Gastrocnemius medialis (tissue), 4 donors: ENCODE data around the gene FGF1. TPM values are rescaled to one million over a fixed set of nuclear protein-coding genes. Genes with fewer than 3 reads are reported as not detected.

Experiments used
- ATAC-seq, 2 donors: fragments of 150-250 bp; one replicate each; pipeline ENCODE4 v1.9.1; 2016
- DNase-seq, 2 donors: peaks; one replicate each; pipeline ENCODE4 v3.0.0-alpha.2; 2019
- H3K27ac ChIP-seq, 4 donors: fragments of 200-600 bp; sonication (generic); 1 replicate in 1 of 4; 2 replicates in 3 of 4; pipeline ENCODE4 v1.5.1; 2016 to 2018; ENCODE audit warnings: mild to moderate bottlenecking in 2 of 4, moderate library complexity in 1 of 4
- H3K27me3 ChIP-seq, 3 donors: fragments of 200-600 bp; sonication (generic) in 2 of 3; 1 replicate in 1 of 3; 2 replicates in 2 of 3; pipeline versions ENCODE4 v1.5.1 to v1.6.0; 2016 to 2019; ENCODE audit warnings: mild to moderate bottlenecking in 1 of 3, moderate library complexity in 1 of 3
- H3K36me3 ChIP-seq, 2 donors: fragments of 200-600 bp; sonication (generic) in 1 of 2; one replicate each; pipeline ENCODE4 v1.5.1; 2017 to 2018
- H3K4me1 ChIP-seq, 2 donors: fragments of 200-600 bp; sonication (generic) in 1 of 2; one replicate each; pipeline ENCODE4 v1.5.1; 2016 to 2017; ENCODE audit warnings: mild to moderate bottlenecking in 2 of 2
- H3K4me3 ChIP-seq, 4 donors: fragments of 200-600 bp; sonication (generic) in 3 of 4; 1 replicate in 1 of 4; 2 replicates in 3 of 4; pipeline ENCODE4 v1.5.1; 2016 to 2019; ENCODE audit warnings: mild to moderate bottlenecking in 2 of 4
- H3K9me3 ChIP-seq, 3 donors: fragments of 200-600 bp; sonication (generic) in 2 of 3; 1 replicate in 1 of 3; 2 replicates in 2 of 3; pipeline ENCODE4 v1.5.1; 2016 to 2019
- POLR2A ChIP-seq, 2 donors: fragments of 450-650 bp; IDR thresholded peaks; one replicate each; pipeline ENCODE4 v1.6.1; 2017; ENCODE audit warnings: antibody characterized with exemption in 2 of 2, mild to moderate bottlenecking in 2 of 2, moderate library complexity in 2 of 2
- in situ Hi-C, 4 donors: fragments of 200-750 bp; cut with MboI; loops; one replicate each; pipeline versions ENCODE4 v1.15.0 to v1.8.0; 2017; ENCODE audit warnings: low sequenced_read_pairs in 4 of 4
- intact Hi-C: fragments of 100-400 bp; cut with DNase I; formaldehyde crosslinking; loops from one replicate; pipeline ENCODE4 v1.15.1; 2023; ENCODE audit warnings: low total_unique reads
- total RNA-seq, 4 donors: library from RNA; depleted of rRNA; stranded (reverse); fragments of >200 nt; gene quantifications; one replicate each; pipeline versions ENCODE4 v1.1.0 to v1.2.3, GENCODE V29; 2016
- TF ChIP-seq, protein P1 (sequence below), 5 experiments: fragments of 450-650 bp in 3 of 5; fragments of 200-600 bp in 2 of 5; sonication (generic) in 2 of 5; IDR thresholded peaks in 4 of 5; conservative IDR thresholded peaks in 1 of 5; 1 replicate in 4 of 5; 2 replicates in 1 of 5; pipeline ENCODE4 v1.5.1; 2016 to 2019; ENCODE audit warnings: antibody characterized with exemption in 5 of 5, mild to moderate bottlenecking in 3 of 5, moderate library complexity in 3 of 5

Gene FGF1
- total RNA-seq, 4 donors from 2014 or later, result 0.41 to 2.1 (median 1.2) TPM

DNA sequence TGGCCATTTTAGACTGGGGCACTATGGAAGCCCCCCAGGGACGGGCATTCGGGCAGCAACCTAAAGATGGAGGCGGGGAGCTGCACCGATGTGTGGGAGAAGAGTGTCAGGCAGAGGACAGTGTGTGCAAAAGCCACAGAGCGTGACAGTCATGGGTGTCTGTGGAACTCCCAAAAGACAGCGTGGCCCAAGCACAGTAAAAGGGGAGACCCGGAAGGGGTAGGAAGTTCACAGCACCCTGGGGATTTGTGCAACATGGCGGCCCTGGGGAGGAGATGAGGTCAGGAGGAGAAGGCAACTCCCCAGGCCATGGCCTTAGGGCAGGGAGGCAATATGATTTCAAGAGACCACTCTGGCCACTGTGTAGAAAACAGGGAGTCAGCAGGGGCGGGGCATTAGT is 38.9 kb upstream of the FGF1 start:
- DNase-seq (no peak), ATAC-seq (no peak)
- Histone ChIP-seq H3K4me1 (peaks cover 2 to 14% of the 10 kb centered on the region in 2 donors), H3K9me3 (no peaks in the 10 kb centered on the region), H3K36me3 (no peaks in the 10 kb centered on the region), H3K27me3 (no peaks in the 10 kb centered on the region), H3K4me3 (no peak overlapping the region), H3K27ac (no peak overlapping the region)
- in situ Hi-C loops, result loop anchor here in 1 of 4 donors (10.0 kb wide), 1 partner anchor 150 kb away; no protein-coding TSS in a partner anchor
- TF ChIP-seq, protein P1, sequence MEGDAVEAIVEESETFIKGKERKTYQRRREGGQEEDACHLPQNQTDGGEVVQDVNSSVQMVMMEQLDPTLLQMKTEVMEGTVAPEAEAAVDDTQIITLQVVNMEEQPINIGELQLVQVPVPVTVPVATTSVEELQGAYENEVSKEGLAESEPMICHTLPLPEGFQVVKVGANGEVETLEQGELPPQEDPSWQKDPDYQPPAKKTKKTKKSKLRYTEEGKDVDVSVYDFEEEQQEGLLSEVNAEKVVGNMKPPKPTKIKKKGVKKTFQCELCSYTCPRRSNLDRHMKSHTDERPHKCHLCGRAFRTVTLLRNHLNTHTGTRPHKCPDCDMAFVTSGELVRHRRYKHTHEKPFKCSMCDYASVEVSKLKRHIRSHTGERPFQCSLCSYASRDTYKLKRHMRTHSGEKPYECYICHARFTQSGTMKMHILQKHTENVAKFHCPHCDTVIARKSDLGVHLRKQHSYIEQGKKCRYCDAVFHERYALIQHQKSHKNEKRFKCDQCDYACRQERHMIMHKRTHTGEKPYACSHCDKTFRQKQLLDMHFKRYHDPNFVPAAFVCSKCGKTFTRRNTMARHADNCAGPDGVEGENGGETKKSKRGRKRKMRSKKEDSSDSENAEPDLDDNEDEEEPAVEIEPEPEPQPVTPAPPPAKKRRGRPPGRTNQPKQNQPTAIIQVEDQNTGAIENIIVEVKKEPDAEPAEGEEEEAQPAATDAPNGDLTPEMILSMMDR (IDR thresholded peaks at IDR 0.05 in 4 of 5, conservative IDR thresholded peaks at IDR 0.05 in 1 of 5), result no peak
- TF ChIP-seq POLR2A (IDR thresholded peaks at IDR 0.05), result no peak
- intact Hi-C loops, result no loop called here

DNA sequence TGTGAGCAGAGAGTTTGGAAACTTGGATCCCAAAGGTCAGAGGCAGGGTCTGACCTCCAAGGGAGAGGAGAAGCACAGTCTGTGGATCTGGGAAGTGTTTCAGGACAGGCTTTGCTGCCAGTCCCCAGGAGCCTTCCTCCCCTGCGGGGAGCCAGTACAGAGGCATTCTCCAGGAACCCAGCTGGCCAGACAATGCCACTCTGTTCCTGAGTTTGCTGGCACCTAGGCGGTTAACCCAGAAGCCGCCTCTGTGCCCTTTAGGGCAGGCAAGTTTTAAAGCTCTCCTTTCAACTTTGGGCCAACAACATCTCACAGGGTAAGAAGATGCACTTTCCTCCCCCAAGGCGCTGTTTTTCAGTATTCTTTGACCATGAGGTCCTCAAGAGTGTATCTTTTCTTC is 37.0 kb upstream of the FGF1 start:
- ATAC-seq (no peak), DNase-seq (no peak)
- Histone ChIP-seq H3K36me3 (no peaks in the 10 kb centered on the region), H3K4me1 (peaks cover 2 to 14% of the 10 kb centered on the region in 2 donors), H3K27me3 (no peaks in the 10 kb centered on the region), H3K4me3 (no peak overlapping the region), H3K27ac (no peak overlapping the region), H3K9me3 (no peaks in the 10 kb centered on the region)
- in situ Hi-C loops, result loop anchor here in 1 of 4 donors (10.0 kb wide), 1 partner anchor 152 kb away; no protein-coding TSS in a partner anchor
- no peak for TF ChIP-seq POLR2A (IDR thresholded peaks at IDR 0.05)
- TF ChIP-seq, protein P1 (IDR thresholded peaks at IDR 0.05 in 4 of 5, conservative IDR thresholded peaks at IDR 0.05 in 1 of 5), result no peak
- intact Hi-C loops, result no loop called here

DNA sequence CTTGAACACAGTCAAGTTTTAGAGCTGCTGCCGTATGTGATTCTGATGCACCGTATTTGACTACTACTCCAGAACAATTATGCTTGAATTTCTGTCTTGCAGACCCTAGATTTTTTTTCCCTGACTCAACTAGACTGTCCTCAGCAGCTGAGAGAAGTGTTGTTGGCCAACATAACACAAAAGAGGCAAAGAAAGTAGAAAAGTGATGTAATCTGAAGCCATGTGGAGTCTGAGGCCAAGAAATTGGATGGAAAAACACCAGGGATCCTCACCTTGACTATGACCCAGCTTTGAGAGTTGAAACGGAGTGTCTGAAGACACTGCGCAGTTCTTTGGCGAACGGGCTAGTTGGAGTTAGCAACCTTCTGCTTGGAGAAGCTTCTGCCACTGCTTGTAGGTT is 36.3 kb upstream of the FGF1 start:
- no peaks in the 10 kb centered on the region for H3K27me3 ChIP-seq
- no peak for ATAC-seq
- H3K4me3 ChIP-seq, result no peak overlapping the region
- intact Hi-C loops (no loop called here), in situ Hi-C loops (loop anchor here in 1 of 4 donors (10.0 kb wide), 1 partner anchor 153 kb away; no protein-coding TSS in a partner anchor)
- TF ChIP-seq, protein P1 (IDR thresholded peaks at IDR 0.05 in 4 of 5, conservative IDR thresholded peaks at IDR 0.05 in 1 of 5), result no peak
- TF ChIP-seq POLR2A (IDR thresholded peaks at IDR 0.05), result no peak
- no peaks in the 10 kb centered on the region for H3K9me3 ChIP-seq
- no peak overlapping the region for H3K27ac ChIP-seq
- peaks cover 2 to 16% of the 10 kb centered on the region in 2 donors for H3K4me1 ChIP-seq
- no peaks in the 10 kb centered on the region for H3K36me3 ChIP-seq
- no peak for DNase-seq

DNA sequence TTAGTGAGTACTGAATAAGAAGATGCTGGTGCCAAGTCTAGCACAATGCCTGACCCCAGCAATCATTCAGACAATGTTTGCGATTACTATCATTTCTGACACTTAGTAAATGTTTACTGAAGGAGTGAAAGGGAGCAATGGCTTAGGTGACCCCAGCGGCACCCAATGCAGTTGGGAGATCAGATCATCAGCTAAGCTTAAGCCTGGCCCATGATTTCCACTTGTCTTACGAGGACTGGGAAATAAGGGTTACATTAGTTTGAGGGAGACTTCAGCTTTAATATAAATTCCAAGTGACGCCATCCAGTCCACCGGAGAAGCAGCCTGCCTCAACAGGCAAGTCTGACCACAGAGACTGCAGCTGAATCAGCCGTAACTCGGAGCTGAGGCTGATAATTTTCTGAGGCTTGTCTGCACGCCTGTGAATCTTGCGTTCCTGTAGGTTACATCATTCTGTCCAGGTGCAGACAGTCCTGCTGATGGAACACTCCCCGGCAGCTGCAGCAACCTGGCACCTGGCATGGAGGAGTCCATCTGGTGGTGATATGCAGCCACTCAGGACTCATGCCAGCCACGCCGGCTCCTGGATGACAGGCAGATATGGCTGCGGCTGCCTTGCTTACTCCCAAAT is 34.9 kb upstream of the FGF1 start:
- ATAC-seq (peak; percentile 21 to 42), DNase-seq (peak in 1 of 2 donors; percentile 52)
- in situ Hi-C loops, result loop anchor here in 1 of 4 donors (10.0 kb wide), 1 partner anchor 154 kb away; no protein-coding TSS in a partner anchor
- no peaks in the 10 kb centered on the region for H3K9me3 ChIP-seq
- H3K27ac ChIP-seq, result no peak overlapping the region
- H3K4me1 ChIP-seq, result peaks cover 0 to 3% of the 10 kb centered on the region in 2 donors
- no peak for TF ChIP-seq POLR2A (IDR thresholded peaks at IDR 0.05)
- TF ChIP-seq, protein P1 (IDR thresholded peaks at IDR 0.05 in 4 of 5, conservative IDR thresholded peaks at IDR 0.05 in 1 of 5), result no peak
- H3K36me3 ChIP-seq, result no peaks in the 10 kb centered on the region
- intact Hi-C loops, result no loop called here
- no peak overlapping the region for H3K4me3 ChIP-seq
- H3K27me3 ChIP-seq, result no peaks in the 10 kb centered on the region
